Astrocyte of the spinal cord (primary cell): ENCODE data around the gene TSPAN5.

ENCODE experiments used
- DNase-seq: peaks from one replicate; pipeline ENCODE4 v3.0.0; 2011; ENCODE audit warnings: low read depth, low spot score
- H3K4me3 ChIP-seq: 2 replicates; pipeline ENCODE4 v1.5.1; 2011; ENCODE audit warnings: low read depth, mild to moderate bottlenecking, low read length, moderate library complexity
- CTCF ChIP-seq: IDR thresholded peaks from 2 replicates; pipeline ENCODE4 v1.5.1; 2012; ENCODE audit warnings: low read depth, mild to moderate bottlenecking, low read length, inconsistent platforms
- in situ Hi-C: cut with HindIII; loops from 2 replicates; pipeline ENCODE4 v1.10.0; 2017; ENCODE audit warnings: low sequenced_read_pairs

TSPAN5 gene

DNA sequence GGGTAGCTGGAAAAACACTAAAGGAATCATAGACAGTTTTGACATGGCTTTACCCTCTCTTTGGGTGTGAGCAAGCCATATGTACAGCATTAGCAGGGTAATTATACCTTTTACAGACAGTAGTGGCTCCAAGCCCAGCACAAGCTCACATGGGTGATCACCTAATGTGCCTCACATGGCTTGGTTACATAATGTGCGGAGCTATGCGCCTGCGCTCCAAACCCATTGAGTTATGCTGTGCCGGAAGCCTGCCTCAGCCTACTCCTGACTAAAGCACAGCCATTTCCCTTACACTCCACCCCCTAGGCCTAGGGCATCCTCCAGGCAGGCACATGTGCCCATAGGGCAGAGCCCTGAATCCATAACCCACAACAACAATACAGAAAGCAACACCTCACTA, 6.5 kb upstream of the TSPAN5 start:
- DNase-seq: no peak
- no peak overlapping the region for H3K4me3 ChIP-seq
- TF ChIP-seq CTCF: no peak
- in situ Hi-C loops: no loop called here

DNA sequence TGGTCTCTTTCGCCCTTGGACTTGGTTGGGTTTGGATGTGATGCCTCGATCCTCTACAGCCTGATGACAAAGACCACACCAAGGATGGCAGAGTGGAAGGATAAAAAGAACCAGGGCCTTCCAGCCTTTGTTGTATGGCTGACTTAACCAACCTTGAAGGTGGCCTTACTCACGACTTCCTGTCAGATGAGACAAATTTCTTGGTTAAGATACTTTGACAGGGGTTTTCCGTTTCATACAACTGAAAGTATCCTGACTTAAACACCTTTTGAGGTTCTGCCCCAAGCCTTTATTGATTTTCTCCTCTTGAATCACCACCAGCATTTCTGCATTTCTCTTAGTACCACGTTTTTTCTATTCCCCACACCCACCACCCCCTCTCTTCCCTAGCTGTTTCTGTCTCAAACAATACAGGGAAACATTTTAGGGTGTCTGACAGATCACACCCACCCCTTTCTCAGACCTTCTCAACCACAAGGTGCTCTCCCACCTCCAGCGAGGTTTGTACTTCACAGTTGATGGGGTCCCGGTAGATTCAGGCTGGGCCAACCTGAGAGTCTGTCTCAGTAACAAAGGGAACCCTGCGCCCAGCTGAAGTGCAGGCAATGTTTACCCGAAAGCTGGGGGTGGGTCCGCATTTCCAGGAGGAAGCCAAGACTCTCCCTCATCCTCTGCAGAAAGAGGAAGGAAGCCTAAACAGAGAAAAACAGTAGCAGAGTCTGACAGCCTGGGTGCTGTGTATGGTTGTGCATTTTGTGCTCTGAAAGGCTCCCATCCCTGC, 5.0 kb upstream of the TSPAN5 start:
- H3K4me3 ChIP-seq: no peak overlapping the region
- in situ Hi-C loops: no loop called here
- DNase-seq: no peak
- TF ChIP-seq CTCF: no peak

DNA sequence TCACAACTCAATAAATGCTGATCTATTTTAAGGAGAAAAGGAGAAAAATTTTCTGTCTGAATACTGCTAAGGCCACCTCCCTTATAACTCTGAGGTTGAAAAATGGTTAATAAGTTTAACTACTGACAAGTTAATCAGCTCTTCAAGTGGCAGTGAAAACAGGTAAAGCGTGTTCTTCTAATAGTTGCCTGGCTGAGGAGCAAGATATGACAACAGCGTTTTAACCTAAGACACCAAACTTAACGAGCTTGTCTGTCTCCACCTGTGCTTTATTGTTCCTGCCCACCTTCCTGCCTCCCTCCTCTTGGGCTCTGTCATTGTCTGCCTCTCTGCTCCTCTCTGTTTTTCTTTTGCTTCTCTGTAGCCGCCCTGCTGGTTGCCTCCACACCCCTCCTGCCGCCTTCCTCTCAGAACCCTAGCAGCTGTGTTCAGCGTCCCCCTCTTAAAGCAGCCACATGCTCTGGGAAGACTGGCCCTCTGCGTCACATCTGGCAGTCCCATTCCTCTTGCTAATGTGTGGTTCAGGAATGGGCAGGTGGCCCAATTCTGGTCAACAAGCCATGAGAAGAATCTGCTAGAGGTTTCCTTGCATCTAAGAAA, 4.3 kb upstream of the TSPAN5 start:
- no peak overlapping the region for H3K4me3 ChIP-seq
- in situ Hi-C loops: no loop called here
- peak; percentile 64 for DNase-seq
- no peak for TF ChIP-seq CTCF

DNA sequence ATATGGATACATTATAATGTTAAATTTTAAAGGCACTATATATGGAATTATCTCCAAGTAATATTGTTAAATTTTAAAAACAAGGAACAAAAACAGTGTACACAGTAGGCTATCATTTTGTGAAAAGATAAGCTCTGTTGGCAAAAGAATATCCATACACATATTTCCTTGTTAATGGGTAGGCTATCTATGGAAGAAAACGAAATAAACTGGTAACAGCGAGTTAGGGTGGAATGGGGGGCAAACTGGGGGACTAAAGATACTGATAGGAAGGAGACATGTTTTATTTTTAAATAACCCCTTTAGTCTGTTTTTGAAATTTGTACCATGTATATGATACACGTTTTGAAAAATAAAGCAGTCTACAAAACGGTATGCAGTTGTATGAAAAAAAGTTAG, 3.6 kb upstream of the TSPAN5 start:
- in situ Hi-C loops: no loop called here
- no peak for TF ChIP-seq CTCF
- no peak overlapping the region for H3K4me3 ChIP-seq
- DNase-seq: no peak

GRCh38 chr4:98661371-98662054, 3.1 kb upstream of the TSPAN5 start:
- in situ Hi-C loops: no loop called here
- H3K4me3 ChIP-seq: no peak overlapping the region
- no peak for TF ChIP-seq CTCF
- DNase-seq: no peak

DNA sequence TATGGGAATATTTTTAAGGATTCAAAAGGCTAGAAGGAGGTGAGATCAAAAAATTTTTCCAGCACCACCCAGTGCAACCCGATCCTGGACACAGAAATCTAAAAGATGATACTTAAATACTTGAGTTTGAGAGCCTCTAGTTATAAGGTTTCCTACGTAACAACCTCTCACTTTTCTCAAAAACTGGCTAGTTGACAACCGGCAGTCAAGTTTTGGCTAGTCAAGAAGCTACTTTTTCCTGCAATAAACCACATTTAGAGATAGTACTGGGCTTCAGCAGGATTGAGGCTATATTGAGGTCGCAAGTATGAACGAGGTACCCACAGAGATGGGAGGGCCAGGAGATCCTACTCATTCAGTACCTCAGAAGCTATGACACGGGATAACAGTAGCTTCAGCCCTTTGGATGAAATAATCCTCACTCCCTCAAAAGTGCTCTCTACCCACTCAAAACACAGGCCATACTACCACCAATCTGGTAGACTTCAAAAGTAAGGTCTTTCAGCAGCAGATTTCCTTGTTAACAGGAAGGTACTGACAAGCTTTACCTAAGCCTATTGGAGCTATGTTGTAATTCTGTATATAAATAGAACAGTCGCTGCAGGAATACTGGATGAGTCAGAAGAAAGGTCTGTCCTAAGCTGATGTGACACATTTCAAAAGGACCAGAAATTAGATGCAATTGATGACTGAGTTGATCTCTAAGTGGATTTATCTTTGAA, 1.5 kb upstream of the TSPAN5 start:
- H3K4me3 ChIP-seq: peak overlapping the region; percentile 76
- in situ Hi-C loops: no loop called here
- peak; percentile 37 for DNase-seq
- no peak for TF ChIP-seq CTCF
